ENCODE data around the gene GOLGA8O.
"Not testable (repeated sequence)": the region's sequence is repeated elsewhere in the genome, so short reads cannot be mapped to it uniquely, and the experiment has no call there.

DNA sequence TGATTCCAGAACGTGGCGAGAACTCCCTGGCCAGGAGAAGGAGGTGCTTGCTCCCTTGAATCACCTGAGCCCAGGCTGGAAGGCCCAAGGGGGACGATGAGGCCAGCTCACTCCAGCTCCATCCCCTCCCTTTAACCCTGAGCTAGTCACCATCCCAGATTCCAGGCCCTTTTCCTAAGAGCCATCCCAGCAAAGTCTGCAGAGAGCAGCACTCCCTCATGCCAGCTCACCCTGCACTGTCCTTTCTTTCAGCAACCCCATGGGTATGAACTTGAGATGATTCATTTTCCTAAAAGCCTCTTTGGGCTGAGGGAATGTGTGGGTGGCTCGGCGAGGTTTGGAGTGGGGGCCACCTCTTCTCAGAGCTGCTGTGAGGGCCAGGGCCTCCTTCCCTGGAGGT lies 26.2 kb upstream of the GOLGA8O start:
- TF ChIP-seq POLR2AphosphoS5, POLR2A, CTCF (IDR thresholded peaks at IDR 0.05): not testable (repeated sequence)
